CD4-positive, alpha-beta T cell (primary cell): ENCODE data around the gene DRG1. TPM values are rescaled to one million over a fixed set of nuclear protein-coding genes. Genes with fewer than 3 reads are reported as not detected.

Experiments
- ATAC-seq: fragments of 200-7000 bp; cut with Tn5 transposase; one replicate; pipeline ENCODE4 v1.10.0; 2022; ENCODE audit warnings: mild to moderate bottlenecking; ENCODE audit not compliant: poor library complexity
- CTCF ChIA-PET: fragments of 350-600 bp; sonication (Branson Sonifier 250); formaldehyde crosslinking; loops from one replicate; lab custom pipeline; 2021; ENCODE audit warnings: antibody characterized with exemption, inconsistent platforms; lab: Charles Lee
- POLR2A ChIA-PET: fragments of 350-600 bp; sonication (Branson Sonifier 250); formaldehyde crosslinking; loops from one replicate; lab custom pipeline; 2021; ENCODE audit warnings: antibody characterized with exemption, inconsistent platforms; lab: Charles Lee
- DNase-seq, 14 experiments: peaks; one replicate each; pipeline ENCODE4 v3.0.0-alpha.2; 2013 to 2020; ENCODE audit warnings: mixed read lengths in 2 of 14
- H3K27ac ChIP-seq, 2 donors: one replicate each; pipeline versions ENCODE4 v1.5.1 to v1.7.0; 2013; ENCODE audit warnings: low read length in 2 of 2, low read depth in 1 of 2, mild to moderate bottlenecking in 1 of 2
- H3K27me3 ChIP-seq, 2 experiments: 1 replicate in 1 of 2; 2 replicates in 1 of 2; pipeline versions ENCODE4 v1.6.1 to v1.7.0; 2013; ENCODE audit warnings: low read length in 2 of 2, control low read depth in 1 of 2, mild to moderate bottlenecking in 1 of 2, moderate library complexity in 1 of 2; ENCODE audit not compliant: insufficient read depth in 2 of 2, control insufficient read depth in 1 of 2
- H3K36me3 ChIP-seq: one replicate; pipeline ENCODE4 v1.6.1; 2013; ENCODE audit warnings: low read length, control low read depth; ENCODE audit not compliant: insufficient read depth
- H3K4me1 ChIP-seq: one replicate; pipeline ENCODE4 v1.6.1; 2013; ENCODE audit warnings: low read length, control low read depth; ENCODE audit not compliant: insufficient read depth
- H3K4me3 ChIP-seq: one replicate; pipeline ENCODE4 v1.5.1; 2013; ENCODE audit warnings: mild to moderate bottlenecking, low read length, moderate library complexity
- H3K9me3 ChIP-seq, 2 experiments: 1 replicate in 1 of 2; 2 replicates in 1 of 2; pipeline versions ENCODE4 v1.6.1 to v1.7.0; 2013; ENCODE audit warnings: low read length in 2 of 2, mild to moderate bottlenecking in 2 of 2, control low read depth in 1 of 2, moderate library complexity in 1 of 2; ENCODE audit not compliant: control insufficient read depth in 1 of 2, insufficient read depth in 1 of 2
- H3K27ac Mint-ChIP-seq: one replicate; pipeline ENCODE4 v1.8.0; 2020; ENCODE audit warnings: mixed read lengths
- H3K27me3 Mint-ChIP-seq: one replicate; pipeline ENCODE4 v1.8.0; 2021; ENCODE audit warnings: mixed read lengths
- H3K36me3 Mint-ChIP-seq: one replicate; pipeline ENCODE4 v1.8.0; 2021; ENCODE audit warnings: low read depth, mixed read lengths
- H3K4me1 Mint-ChIP-seq: one replicate; pipeline ENCODE4 v1.8.0; 2021; ENCODE audit warnings: low read depth, mixed read lengths
- H3K4me3 Mint-ChIP-seq: one replicate; pipeline ENCODE4 v1.8.0; 2020; ENCODE audit warnings: mild to moderate bottlenecking, mixed read lengths
- H3K9me3 Mint-ChIP-seq: one replicate; pipeline ENCODE4 v1.8.0; 2020; ENCODE audit warnings: mixed read lengths
- CTCF ChIP-seq: fragments of 200-600 bp; IDR thresholded peaks from one replicate; pipeline ENCODE4 v1.8.0; 2022; ENCODE audit warnings: antibody characterized with exemption, mild to moderate bottlenecking
- intact Hi-C, 2 experiments: fragments of 100-400 bp; cut with DNase I in 1 of 2; cut with micrococcal nuclease in 1 of 2; formaldehyde crosslinking; loops; one replicate each; pipeline versions ENCODE4 v1.15.1 to v1.9.0; 2023 to 2025; cut with DNase I, micrococcal nuclease
- total RNA-seq, 174 experiments: library from RNA in 2 of 174; stranded (reverse) in 2 of 174; gene quantifications; one replicate each; pipeline ENCODE4 v1.2.3 and lab custom pipeline; 2021 to 2026

Gene DRG1
- total RNA-seq, 2 experiments from 2014 or later, result 57.3 to 72.8 TPM

DNA sequence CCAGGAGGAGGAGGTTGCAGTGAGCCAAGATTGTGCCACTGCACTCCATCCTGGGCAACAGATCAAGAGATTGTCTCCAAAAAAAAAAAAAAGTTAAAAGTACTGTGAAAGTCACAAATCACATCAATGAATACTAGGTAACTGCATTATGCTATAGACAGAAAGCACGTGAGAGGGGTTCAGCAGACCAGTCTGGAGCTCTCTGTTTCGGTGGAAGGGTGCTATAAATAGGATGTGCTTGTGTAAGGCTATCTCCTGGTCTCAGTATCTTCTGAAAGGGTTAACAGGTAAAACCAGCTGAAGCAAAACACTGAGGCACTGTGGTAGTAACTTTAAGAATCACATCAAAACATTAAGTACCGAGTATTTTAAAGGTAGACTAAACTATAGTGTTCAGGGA lies 46.8 kb downstream of the DRG1 start:
- POLR2A ChIA-PET, result no interaction called here
- Mint-ChIP-seq H3K4me1 (no peaks in the 10 kb centered on the region), H3K4me3 (no peak overlapping the region), H3K27me3 (no peaks in the 10 kb centered on the region), H3K27ac (no peak overlapping the region), H3K36me3 (peaks cover 50% of the 10 kb centered on the region), H3K9me3 (no peaks in the 10 kb centered on the region)
- Histone ChIP-seq H3K27me3 (no peaks in the 10 kb centered on the region), H3K36me3 (peaks cover 56% of the 10 kb centered on the region), H3K4me1 (no peaks in the 10 kb centered on the region), H3K4me3 (no peak overlapping the region), H3K27ac (no peak overlapping the region), H3K9me3 (no peaks in the 10 kb centered on the region)
- TF ChIP-seq CTCF, result no peak
- DNase-seq (no peak), ATAC-seq (no peak)
- CTCF ChIA-PET, result interaction anchor here (0.6 kb wide), 1 partner anchor 251 kb away, joined by 3 read pairs; no protein-coding TSS in a partner anchor
- intact Hi-C loops, result no loop called here

GRCh38 chr22:31446767-31447166 lies 47.4 kb downstream of the DRG1 start:
- Histone ChIP-seq H3K4me3 (no peak overlapping the region), H3K4me1 (no peaks in the 10 kb centered on the region), H3K9me3 (no peaks in the 10 kb centered on the region), H3K27me3 (no peaks in the 10 kb centered on the region), H3K27ac (no peak overlapping the region), H3K36me3 (peaks cover 51% of the 10 kb centered on the region)
- no peaks in the 10 kb centered on the region for H3K4me1 Mint-ChIP-seq
- intact Hi-C loops, result no loop called here
- no peak for DNase-seq
- CTCF ChIA-PET, result no interaction called here
- no peak overlapping the region for H3K4me3 Mint-ChIP-seq
- H3K27me3 Mint-ChIP-seq, result no peaks in the 10 kb centered on the region
- ATAC-seq, result no peak
- peaks cover 48% of the 10 kb centered on the region for H3K36me3 Mint-ChIP-seq
- no peak for TF ChIP-seq CTCF
- POLR2A ChIA-PET, result no interaction called here
- no peaks in the 10 kb centered on the region for H3K9me3 Mint-ChIP-seq
- no peak overlapping the region for H3K27ac Mint-ChIP-seq

- ChIA-PET CTCF (no interaction called here), POLR2A (no interaction called here)
- H3K9me3 ChIP-seq, result no peaks in the 10 kb centered on the region
- Mint-ChIP-seq H3K4me3 (no peak overlapping the region), H3K4me1 (no peaks in the 10 kb centered on the region), H3K36me3 (peaks cover 48% of the 10 kb centered on the region), H3K27me3 (no peaks in the 10 kb centered on the region), H3K9me3 (no peaks in the 10 kb centered on the region), H3K27ac (no peak overlapping the region)
- H3K27me3 ChIP-seq, result no peaks in the 10 kb centered on the region
- H3K4me1 ChIP-seq, result no peaks in the 10 kb centered on the region
- no peak overlapping the region for H3K4me3 ChIP-seq
- TF ChIP-seq CTCF, result no peak
- H3K27ac ChIP-seq, result no peak overlapping the region
- ATAC-seq (no peak), DNase-seq (no peak)
- peaks cover 48% of the 10 kb centered on the region for H3K36me3 ChIP-seq
- intact Hi-C loops, result no loop called here
These were observed 47.9 kb downstream of the DRG1 start for GRCh38 chr22:31447337-31447736.
